ENCODE measurements around the gene LRRC26. TPM values are rescaled to one million over a fixed set of nuclear protein-coding genes. Genes with fewer than 3 reads are reported as not detected.

LRRC26 gene
- total RNA-seq, 2 experiments from 2014 or later, result not detected

DNA sequence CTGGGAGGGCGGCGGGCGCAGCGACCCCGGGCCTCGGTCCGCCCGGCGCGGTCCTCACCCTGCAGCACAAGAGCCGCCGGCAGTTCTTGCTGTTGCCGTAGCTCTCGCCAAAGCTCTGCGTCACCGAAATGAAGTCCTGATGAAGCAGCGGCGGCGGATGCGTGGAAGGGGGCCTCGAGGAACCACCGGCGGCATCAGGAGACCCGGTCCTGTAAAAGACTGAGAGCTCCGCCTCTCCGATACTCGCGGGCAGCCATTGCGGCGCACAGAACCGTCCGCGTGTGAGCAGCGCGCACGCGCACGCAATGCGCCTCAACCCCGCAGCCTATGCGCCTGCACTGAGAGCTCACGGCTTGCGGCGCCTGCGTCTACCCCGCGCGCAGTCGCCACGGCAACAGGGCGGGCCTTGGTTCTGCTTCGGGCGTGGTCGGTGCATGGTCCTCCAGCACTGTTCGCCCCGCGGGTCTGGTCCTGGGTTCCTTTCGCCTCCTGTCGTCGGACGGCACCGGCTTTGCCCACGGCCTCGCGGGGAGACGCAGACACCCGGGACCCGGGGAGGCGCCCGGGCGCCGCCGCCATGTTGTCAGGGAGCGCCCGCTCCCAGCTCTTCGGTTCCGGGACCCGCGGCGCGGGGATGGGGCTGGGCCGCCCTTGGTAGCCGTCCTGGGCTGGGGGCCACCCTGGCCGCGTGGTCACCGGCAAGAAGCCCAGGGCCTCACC is 40.2 kb downstream of the LRRC26 start:
- H3K4me3 Mint-ChIP-seq, result peak overlapping the region; percentile 87
- intact Hi-C loops (cut with micrococcal nuclease), result loop anchor here (10.0 kb wide), 1 partner anchor 45 kb away; the partner anchor contains the start of genes LRRC26 and TMEM210
- DNase-seq (peak; percentile 91), ATAC-seq (peak; percentile 96)
- POLR2A ChIA-PET, result interaction anchor here (0.7 to 2.7 kb wide), 24 partner anchors 8 to 402 kb away, joined by 3 to 16 read pairs (median 4); partner anchors contain the start of genes ANAPC2, GRIN1, MAN1B1 and RNF208
- CTCF ChIA-PET, result interaction anchor here (0.8 to 2.4 kb wide), 16 partner anchors 21 to 111 kb away, joined by 3 to 10 read pairs (median 4); partner anchors contain the start of genes LRRC26, RNF224, TPRN and TUBB4B
- peak overlapping the region; percentile 68 for H3K27ac Mint-ChIP-seq
- peaks cover 2% of the 10 kb centered on the region for H3K36me3 Mint-ChIP-seq (ENCODE audit: low read depth)
- peaks cover 4% of the 10 kb centered on the region for H3K27me3 Mint-ChIP-seq
- H3K4me1 Mint-ChIP-seq (ENCODE audit: low read depth), result peaks cover 17% of the 10 kb centered on the region
- TF ChIP-seq, protein P1, sequence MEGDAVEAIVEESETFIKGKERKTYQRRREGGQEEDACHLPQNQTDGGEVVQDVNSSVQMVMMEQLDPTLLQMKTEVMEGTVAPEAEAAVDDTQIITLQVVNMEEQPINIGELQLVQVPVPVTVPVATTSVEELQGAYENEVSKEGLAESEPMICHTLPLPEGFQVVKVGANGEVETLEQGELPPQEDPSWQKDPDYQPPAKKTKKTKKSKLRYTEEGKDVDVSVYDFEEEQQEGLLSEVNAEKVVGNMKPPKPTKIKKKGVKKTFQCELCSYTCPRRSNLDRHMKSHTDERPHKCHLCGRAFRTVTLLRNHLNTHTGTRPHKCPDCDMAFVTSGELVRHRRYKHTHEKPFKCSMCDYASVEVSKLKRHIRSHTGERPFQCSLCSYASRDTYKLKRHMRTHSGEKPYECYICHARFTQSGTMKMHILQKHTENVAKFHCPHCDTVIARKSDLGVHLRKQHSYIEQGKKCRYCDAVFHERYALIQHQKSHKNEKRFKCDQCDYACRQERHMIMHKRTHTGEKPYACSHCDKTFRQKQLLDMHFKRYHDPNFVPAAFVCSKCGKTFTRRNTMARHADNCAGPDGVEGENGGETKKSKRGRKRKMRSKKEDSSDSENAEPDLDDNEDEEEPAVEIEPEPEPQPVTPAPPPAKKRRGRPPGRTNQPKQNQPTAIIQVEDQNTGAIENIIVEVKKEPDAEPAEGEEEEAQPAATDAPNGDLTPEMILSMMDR (IDR thresholded peaks at IDR 0.05), result no peak
- H3K9me3 Mint-ChIP-seq, result no peaks in the 10 kb centered on the region

DNA sequence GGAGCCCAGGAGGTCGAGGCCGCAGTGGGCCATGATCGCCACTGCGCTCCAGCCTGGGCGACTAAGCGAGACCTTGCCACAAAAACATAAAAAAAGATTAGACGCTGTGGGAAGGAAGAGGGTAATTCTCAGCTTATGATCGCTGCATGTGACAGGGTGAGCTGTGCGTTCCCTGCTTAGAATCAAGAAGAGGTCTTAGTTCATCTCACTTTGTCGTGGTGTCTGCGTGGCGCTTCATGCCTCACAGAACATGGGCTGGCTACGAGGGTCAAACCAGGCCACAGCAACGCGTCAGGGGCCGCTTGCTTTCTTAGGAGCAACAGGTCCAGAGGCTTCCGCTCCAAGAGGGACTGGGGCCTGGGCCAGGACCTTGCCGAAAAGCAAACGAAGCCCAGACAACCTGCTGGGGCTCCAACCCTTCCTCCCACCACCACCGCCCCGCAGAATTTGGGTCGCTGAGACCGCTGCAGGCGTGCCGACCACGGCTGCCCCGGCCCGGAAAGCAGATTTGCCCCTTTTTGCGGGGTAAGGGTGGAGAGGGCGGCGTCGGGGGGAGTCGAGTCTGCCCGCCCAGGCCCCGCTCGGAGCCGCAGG is 40.9 kb downstream of the LRRC26 start:
- peaks cover 2% of the 10 kb centered on the region for H3K27me3 Mint-ChIP-seq
- peaks cover 17% of the 10 kb centered on the region for H3K4me1 Mint-ChIP-seq (ENCODE audit: low read depth)
- POLR2A ChIA-PET, result interaction anchor here (0.8 to 2.7 kb wide), 23 partner anchors 9 to 401 kb away, joined by 3 to 16 read pairs (median 4); partner anchors contain the start of genes ANAPC2, GRIN1, MAN1B1 and RNF208
- peak overlapping the region; percentile 90 for H3K27ac Mint-ChIP-seq
- H3K4me3 Mint-ChIP-seq, result peak overlapping the region; percentile 87
- intact Hi-C loops (cut with micrococcal nuclease), result loop anchor here (10.0 kb wide), 1 partner anchor 46 kb away; the partner anchor contains the start of genes LRRC26 and TMEM210
- TF ChIP-seq, protein P1 (IDR thresholded peaks at IDR 0.05), result no peak
- ATAC-seq, result no peak
- peak; percentile 43 for DNase-seq
- CTCF ChIA-PET, result interaction anchor here (0.8 to 2.4 kb wide), 14 partner anchors 22 to 112 kb away, joined by 3 to 10 read pairs (median 4); partner anchors contain the start of genes LRRC26, RNF224, TPRN and TUBB4B
- H3K9me3 Mint-ChIP-seq, result no peaks in the 10 kb centered on the region
- H3K36me3 Mint-ChIP-seq (ENCODE audit: low read depth), result peaks cover 2% of the 10 kb centered on the region

DNA sequence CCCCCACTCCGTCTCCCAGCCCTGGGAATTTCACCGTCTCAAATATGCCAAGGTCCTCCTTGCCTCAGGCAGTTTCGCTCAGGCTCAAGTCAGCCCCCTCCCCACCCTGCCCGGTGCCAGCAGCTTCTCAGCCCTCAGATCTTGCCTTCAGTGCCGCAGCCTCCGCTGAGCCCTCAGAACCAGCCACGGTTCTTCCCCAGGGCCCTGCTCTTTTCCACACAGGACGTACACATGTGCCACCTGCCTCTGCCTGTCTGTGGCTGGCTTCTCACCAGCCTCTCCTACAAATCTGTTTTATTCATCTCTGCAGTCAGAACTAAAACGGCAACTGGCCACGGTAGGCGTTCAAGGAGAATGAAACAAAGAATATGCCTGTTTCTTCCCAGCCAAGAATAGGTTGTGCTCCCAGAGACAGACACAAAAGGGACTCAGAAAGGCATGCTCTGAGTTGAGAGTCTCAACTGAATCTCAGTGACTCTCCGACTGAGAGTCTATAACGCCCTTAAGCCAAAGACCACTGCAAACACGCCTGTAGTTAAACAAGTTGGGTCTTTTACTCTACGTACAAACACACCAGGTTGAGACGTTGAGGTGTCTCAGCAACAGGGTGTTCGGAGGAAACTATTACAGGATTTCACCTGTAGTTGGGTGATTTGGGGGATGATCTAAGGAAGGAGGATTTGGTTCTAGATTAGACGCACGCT is 41.5 kb downstream of the LRRC26 start:
- Mint-ChIP-seq H3K4me1 (ENCODE audit: low read depth) (peaks cover 20% of the 10 kb centered on the region), H3K36me3 (ENCODE audit: low read depth) (peaks cover 2% of the 10 kb centered on the region), H3K4me3 (peak overlapping the region; percentile 87), H3K27me3 (peaks cover 2% of the 10 kb centered on the region), H3K27ac (peak overlapping the region; percentile 90), H3K9me3 (no peaks in the 10 kb centered on the region)
- CTCF ChIA-PET, result interaction anchor here (0.6 to 2.5 kb wide), 12 partner anchors 10 to 487 kb away, joined by 3 to 14 read pairs (median 4); partner anchors contain the start of genes LRRC26, TPRN and TUBB4B
- DNase-seq, result peak; percentile 57
- TF ChIP-seq, protein P1 (IDR thresholded peaks at IDR 0.05), result no peak
- intact Hi-C loops (cut with micrococcal nuclease), result loop anchor here (10.0 kb wide), 1 partner anchor 46 kb away; the partner anchor contains the start of genes LRRC26 and TMEM210
- POLR2A ChIA-PET, result interaction anchor here (0.6 to 2.7 kb wide), 13 partner anchors 9 to 654 kb away, joined by 3 to 16 read pairs (median 5); partner anchors contain the start of genes ANAPC2, MAN1B1 and SSNA1
- peak; percentile 12 for ATAC-seq

DNA sequence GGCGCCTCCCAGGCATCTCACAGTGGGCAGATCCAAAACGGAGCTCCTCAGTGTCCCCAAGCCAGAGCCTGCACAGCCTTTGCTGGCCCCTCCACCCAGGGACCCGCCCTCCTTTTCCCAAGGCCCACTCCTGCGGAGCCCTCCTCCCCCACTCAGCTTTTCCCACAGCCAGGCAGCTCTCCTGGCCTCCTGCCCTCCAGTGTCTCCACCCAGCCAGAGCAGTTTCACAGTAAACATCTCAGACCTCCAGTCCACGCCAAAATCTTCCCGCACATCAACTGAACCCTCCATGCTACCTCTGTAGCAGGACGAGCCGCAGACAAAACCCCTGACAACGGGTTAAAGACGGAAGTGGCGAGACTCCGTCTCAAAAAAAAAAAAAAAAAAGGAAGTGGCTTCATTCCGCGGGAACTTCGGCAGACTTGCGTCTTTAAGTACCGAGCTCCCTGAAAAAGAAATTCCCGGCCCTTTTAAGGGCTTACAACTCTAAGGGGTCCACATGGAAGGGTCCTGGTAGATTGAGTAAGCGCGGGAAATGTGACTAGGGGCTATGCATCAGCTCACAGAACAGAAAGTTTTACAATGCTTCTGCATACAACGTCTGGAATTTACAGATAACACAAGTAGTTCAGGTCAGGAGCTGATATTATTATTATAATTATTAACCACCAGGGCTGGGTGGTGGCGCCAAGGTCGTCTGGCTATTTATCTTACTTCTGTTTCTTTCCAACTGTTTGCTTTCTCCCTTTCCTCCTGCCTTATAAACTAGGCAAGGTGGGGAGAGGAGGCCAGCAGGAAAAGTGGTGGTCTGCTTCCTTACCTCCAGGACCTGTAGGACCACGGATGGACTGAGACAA is 42.3 kb downstream of the LRRC26 start:
- no peaks in the 10 kb centered on the region for H3K27me3 Mint-ChIP-seq
- ChIA-PET CTCF (interaction anchor here (0.6 to 2.5 kb wide), 10 partner anchors 9 to 486 kb away, joined by 3 to 14 read pairs (median 4); partner anchors contain the start of genes CYSRT1, DPP7 and TPRN), POLR2A (interaction anchor here (0.6 to 1.5 kb wide), 7 partner anchors 10 to 654 kb away, joined by 3 to 5 read pairs (median 4); partner anchors contain the start of genes RNF208 and TUBB4B)
- DNase-seq (peak; percentile 52), ATAC-seq (no peak)
- H3K27ac Mint-ChIP-seq, result peak overlapping the region; percentile 90
- intact Hi-C loops (cut with micrococcal nuclease), result loop anchor here (10.0 kb wide), 1 partner anchor 47 kb away; the partner anchor contains the start of genes LRRC26 and TMEM210
- TF ChIP-seq, protein P1 (IDR thresholded peaks at IDR 0.05), result no peak
- no peaks in the 10 kb centered on the region for H3K9me3 Mint-ChIP-seq
- H3K36me3 Mint-ChIP-seq (ENCODE audit: low read depth), result peaks cover 2% of the 10 kb centered on the region
- H3K4me1 Mint-ChIP-seq (ENCODE audit: low read depth), result peaks cover 20% of the 10 kb centered on the region
- H3K4me3 Mint-ChIP-seq, result peak overlapping the region; percentile 87

Data from activated CD8-positive, alpha-beta T cell treated with anti-CD3 and anti-CD28 coated beads for 36 hours (primary cell).